A204.1 (cell line): ENCODE data around the gene LBH.

Source experiments
- FAIRE-seq: peaks from 2 replicates; lab custom pipeline; 2012; peaks lifted over from hg19 to GRCh38; lab: Jason Lieb, UNC

LBH gene

DNA sequence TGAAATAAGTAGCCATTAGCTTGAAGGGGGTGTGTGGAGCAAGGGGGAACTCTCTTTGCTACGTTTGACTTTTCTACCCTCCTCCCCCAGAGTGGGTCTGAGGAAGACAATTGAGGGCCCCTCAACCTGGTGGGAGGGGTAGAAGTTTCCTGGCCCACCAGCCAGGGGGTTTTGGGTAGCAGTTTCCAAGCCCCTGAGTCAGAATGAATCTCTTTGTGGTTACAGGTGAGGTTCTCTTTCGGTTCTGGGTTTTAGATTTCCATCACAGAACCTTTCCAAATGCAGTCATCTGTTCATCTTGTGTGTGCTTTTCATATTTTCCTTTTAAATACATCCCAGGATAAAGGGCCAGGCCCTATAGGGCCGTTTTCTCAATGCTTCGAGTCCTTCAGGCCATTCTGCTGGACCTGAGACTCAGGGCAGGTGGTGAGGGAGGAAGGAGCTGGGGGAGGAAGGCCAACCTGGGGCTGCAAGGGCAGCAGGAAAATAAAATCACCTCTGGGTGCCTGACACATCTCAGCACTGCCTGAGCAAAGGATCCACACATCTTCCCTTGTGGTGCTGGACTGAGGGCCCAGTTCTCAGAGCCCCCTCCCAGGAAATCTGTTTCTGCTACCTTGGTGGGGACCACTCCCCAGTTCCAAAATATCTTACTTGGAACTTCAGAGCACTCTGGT, 4.7 kb downstream of the LBH start:
- FAIRE-seq = no peak

DNA sequence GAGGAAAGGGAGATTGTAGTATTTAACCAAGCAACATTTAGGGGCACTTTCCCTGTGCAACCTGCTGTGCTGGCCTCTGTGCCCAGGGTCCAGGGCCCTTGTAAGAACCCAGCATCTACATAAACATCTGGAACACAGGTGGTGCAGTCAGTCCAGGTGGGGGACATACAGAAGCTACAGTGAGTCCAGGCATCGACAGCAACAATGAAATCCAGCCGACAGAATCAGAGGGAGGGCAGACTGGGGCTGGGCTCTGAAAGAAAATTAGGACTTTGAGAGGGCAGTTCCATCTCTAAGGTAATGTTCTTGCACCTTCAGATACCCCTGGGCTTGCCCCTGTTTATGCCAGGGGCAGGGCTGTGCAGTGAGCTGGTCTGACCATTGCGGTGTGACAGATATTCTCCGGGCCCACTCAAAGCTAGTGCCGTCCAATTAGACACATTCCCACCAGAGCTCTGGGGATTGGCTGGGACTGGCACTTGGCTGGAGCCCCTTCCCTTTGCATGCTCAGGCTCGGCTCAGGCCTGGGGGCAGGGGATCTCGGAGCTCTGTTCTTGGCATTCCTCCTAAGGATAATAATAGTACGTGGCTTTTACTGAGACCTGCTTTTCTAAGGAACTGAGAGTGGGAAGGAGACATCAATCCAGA, 5.4 kb downstream of the LBH start:
- FAIRE-seq = no peak

DNA sequence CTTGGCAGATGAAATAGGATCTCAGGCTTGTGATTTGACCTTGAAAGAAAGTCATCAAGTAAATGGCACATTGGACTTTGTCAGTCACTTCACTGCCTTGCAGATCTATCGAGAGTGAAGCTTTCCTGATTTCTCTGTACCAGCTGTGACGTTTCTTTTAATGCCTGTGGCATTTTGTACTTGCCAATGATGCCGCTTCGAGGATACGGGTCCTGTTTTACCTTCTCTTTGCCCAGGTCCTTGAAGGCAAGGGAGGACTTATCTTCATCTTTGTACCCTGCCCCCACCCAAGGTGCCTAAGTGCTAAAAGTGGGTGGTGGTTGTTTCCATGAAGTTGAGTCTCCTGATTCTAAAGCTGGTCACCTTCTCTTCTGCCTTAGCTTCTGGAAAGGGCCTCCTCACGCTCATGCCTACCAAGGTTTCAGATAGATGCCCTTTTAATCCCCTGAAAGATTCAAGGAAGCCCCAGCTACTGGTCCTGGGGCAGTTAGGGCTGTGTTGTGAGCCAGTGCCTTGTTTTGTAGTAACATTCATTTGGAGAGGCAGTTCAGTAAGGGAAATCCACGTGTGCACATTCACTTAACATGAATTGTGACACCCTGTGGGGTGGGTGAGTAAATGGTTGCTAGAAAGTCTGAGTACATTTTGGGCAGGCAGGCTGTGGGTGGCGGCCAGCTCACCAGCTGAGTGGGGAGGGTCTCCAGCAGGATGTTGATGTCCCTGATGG, 6.1 kb downstream of the LBH start:
- FAIRE-seq = no peak

DNA sequence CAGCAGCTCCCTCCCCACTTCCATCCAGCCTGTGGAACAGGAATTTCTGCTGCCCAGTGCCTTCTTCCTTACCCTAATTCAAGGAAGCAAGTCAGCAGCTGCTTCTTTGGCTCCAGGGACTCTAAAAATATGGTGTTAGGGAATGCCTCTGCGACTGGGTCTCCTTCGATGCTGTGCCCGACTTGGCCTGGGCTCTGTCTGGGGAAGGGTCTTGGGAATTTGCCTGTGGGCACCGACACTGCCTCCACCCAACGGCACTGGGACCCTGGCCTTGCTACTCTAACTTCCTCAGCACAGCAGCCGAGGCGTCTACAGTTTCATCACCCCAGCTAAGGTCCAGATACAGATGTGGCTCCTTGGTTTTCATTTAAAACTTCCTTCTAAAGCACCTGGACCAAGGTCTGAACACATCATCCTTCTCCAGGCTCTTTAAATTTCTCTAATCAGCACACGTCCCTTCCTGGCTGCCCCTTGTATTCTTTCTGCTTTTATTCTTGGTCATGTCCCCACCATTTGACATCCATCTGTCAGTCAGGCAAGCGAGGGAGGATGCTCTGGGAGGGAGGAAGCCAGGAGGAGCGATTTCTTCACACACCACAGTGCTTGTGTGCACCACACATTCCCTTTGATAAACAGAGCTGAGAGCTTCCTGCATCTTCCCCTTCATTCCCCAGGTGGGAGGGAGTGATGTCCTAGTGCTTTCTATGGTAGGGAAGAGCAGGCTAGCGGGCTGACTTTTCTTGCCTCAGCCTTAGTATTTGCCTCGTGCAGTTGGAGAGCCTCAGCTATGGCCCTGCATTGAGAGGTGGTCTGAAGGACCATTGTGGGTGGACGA, 6.8 kb downstream of the LBH start:
- no peak for FAIRE-seq

DNA sequence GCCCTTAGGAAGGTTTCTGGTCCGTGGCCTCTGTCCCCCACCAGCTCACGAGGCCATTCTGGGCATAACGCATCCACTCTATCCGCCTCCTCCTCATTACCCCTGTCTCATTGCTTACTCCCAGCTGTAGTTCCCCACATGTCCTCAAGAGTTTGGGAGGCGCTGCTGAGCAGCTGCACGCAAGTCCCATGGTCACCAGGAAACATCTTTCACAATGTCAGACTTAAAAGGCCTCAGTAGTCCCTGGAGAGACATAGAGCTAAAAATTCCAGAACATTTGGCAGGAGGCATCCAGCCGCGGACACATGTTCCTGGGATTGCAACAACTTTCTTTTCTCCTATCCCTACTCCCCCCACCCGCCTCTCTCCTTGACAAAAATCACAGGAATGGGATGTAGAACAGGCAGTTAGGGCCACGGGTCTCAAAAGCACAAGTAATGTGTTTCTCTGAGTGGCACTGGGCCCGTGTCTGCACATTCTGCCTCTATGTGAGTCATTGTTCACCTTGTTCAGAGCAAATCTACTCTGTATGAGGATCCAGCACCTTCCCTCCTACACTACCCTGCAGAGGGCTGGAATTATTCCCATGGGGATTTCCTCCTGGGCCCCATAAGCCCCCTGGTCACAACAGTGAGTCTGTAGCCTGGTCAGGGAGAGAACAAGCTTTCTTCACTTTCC, 8.1 kb downstream of the LBH start:
- no peak for FAIRE-seq

DNA sequence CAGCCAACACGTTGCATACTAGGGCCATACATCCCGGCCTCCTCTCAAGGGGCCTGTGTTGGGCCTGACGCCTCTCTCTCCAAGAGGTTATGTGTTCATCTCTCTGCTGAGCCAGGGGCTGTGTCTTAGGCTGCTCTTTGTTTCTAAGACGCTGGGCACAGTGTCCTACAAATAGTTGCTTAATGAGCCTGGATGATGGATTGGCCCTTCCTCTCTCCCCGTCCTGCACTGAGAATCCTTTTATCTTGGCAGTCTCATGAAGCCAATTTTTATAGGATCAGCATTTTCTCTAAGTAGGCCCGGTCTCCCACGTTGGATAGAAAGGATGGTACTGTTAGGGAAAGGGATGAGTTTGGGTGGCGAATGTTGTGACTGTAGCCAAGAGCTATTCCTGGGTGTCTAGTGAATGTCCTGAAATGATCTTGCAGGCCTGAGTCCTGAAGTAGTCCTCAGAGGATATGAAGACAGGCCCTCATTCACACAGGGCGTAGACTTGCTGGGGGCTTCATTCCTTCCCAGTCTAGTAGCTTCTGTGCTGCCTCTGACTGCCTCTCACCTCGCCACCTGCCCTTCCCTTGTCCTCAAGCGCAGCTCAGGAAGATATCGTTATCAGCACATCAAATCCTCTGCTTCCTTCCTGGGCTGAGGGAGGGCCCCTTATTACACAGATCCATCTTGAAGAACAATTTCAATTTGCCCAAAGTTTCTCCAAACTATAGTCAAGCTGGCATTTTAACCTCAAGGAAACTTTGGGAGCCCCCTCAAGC, 8.8 kb downstream of the LBH start:
- no peak for FAIRE-seq

DNA sequence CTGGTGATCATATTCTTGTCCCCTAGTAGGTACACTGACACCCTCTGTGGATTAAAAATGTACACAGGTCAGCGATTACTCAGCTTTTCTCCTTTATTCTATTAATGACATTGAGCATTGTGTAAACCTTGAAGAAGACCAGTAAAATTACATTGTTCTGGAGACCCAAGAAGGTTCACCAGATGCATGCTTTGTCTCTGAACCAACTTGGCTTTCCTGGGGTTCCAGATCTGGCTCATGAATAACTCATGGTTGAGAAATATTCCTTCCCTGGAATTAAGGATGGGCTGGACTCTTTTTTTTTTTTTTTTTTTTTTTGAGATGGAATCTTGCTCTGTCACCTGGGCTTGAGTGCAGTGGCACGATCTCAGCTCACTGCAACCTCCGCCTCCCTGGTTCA, 11.9 kb downstream of the LBH start:
- FAIRE-seq = no peak

DNA sequence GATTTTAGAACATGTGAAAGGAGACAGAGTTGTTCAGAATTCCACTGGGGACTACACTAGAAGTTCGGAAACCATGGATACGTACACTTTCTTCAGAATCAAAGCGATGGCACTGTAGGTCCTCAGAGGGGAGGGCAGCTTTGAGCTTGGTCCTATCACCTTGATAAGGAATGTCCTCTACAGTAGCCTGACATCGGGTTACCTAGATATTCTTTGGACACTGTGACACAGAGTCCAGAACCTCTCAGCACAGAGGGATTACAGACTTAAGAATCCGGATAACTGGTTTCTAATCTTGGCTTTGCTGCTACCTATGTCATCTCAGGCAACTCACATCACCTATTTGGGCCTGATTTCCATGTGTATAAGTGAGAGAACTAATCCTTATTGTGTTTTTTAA, 14.0 kb downstream of the LBH start:
- no peak for FAIRE-seq

DNA sequence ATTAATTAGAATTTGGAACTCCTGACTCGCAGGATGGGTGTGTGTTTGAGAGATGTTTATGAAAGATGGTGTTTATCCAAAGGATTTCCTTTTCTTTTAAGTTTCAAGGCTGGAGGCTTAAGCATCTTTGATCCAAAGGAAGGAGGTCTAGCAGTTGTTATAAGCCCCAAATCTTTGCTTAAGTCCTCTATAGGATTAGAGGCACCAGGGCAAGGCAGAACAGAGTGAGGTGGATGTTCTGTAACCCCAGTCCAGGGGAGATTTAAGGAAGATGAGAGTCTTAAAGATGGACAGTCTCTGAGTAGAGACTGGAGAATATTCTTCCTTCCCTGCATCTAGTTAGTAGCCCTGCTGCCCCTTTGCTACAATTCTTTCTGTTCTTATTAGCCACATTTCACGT, 17.5 kb downstream of the LBH start:
- no peak for FAIRE-seq

DNA sequence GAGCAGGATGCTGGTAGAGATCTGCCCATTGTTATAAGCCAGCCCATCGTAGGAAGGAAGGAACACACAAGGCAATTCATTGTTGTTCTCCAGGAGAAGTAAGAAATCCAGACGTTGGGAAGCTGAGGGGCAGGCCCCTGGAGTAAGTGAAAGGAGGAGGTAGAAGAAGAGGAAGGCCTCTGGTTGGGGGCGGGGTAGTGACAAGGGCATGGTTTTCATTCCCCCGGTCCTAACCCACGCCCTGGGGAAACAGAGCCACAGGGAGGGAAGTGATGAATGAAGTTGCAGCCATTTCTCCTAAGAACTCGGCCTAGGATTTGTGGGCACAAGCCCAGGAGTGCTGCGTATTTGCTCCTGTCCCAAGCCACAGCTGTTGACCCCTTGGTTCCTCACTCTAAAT, 18.0 kb downstream of the LBH start:
- no peak for FAIRE-seq

DNA sequence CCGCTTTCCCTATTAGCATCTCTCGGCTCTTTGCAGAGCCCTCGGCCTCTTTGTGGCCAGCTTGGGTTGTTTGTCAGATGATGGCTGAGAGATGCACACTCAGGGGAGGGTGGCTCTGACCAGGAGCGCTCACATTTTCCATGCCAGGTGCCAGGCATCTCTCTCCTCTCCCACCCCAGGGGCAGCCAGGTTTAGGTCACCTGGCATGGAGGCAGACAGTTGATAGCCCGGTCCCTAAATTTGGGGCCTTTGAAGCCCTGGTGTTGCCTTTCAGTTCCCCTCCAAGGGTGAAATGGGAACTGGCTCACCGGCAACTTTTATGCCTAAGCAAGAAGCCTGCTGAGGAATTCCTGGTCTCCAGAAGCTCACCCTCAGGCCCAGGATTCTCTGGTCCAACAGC, 19.1 kb downstream of the LBH start:
- FAIRE-seq = no peak

DNA sequence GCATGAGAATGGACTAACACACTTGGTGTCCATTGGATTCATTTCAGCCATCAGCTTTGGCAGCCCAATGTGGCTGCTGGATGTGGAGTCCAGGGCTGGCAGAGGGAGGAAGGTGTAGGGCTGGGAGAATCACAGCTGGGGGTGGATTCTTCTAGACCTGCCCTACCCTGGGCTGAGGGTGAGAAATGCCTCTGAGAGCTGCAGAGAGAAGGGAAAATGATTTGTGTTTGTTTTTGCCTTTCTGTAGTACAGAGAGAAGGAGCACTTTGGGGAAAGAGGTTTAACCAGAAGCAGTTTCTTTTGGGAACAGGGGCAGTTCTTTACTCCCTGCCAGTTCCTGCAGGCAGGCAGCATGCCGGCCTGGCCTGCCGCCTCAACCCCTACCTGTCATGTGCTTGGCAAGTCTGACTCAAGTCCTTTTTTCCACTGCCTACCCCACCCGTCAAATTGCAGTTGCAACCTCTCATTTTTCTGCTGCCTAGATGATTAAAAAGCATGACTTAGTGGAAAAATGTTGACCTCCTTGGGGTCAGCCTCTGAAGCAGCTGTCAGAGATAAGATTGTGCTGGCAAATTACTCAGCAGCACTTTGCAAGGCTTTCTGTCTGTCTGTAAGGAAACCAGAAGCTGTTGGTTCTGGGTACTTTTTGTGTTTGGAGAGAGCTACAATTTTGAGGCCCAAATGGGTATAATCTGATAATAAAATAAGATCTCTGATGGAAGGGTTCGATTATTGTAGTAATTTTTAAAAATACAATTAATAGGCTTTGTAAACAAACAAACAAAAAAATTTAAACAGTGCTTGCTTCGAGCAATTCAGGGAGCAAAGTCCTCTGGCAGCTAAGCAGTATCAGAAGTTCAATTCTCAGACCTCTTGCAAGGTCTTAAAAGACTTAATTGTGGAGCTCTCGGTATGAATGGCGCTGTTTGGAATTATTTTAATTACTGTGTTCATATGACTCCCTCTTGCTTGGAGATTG, 21.7 kb downstream of the LBH start:
- no peak for FAIRE-seq

DNA sequence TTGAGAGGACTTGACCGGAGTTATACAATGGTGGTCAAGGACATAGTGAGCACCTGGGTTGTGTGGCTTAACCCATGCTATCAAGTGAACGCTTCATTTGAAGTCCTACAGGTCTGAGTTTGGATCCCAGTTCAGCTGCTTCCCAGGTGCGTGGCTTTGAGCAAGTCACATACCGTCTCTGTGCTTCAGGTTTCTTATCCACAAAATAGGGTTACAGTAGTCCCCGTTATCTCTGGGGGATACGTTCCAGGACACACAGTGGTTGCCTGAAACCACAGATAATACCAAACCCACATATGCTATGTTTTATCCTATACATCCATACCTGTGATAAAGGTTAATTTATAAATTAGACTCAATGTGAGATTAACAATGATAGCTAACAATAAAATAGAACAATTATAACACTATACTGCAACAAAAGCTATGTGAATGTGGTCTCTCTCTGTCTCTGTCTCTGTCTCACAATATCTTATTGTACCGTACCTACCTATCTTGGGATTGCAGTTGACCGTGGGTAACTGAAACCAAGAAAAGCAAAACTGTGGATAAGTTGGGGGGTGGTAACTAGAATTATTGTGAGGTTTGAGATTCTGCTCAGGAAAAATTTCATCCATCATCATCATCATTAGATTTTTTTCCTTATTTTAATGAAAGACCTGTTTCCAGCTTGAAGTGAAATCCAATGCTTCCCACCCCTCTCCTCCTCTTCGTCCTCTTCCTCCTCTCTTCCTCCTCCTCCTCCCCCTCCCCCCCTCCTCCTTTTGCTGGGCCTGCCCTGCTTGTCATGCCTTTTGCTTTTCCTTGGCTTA, 22.7 kb downstream of the LBH start:
- no peak for FAIRE-seq

DNA sequence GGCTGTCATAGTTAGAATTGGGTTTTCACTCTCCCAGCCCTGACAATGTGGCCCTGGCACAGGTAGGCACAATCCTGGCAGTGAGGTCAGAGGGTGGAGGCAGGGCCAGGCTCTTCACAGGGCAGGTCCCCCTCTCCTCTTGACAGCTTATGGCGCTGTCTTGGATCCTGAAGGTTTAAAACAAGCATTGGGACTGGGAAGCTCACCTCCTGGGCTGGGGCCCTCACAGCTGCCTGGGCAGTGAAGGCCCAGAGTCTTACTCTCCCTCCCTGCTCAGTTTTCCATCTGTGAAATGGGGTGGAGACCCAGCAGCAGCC, 23.3 kb downstream of the LBH start:
- FAIRE-seq = no peak

DNA sequence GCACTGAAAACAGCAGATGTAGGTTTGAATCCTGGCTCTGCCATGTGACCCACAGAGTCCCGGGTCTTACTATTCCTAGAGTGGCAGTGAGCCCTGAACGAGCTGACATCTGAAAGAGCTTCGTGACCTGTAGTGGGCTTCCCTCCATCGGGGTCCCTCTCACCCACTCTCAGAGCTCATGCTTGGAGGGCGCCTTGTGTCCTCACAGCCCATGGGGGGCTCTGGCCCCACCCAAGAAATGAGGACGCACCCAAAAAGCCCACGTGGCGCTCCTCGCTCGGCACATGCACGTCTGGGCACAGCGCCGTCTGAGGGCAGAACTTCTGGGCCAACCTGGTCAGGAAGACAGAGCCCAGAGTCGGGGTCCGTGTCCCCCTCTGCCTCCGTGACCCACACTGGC, 23.7 kb downstream of the LBH start:
- FAIRE-seq = no peak

DNA sequence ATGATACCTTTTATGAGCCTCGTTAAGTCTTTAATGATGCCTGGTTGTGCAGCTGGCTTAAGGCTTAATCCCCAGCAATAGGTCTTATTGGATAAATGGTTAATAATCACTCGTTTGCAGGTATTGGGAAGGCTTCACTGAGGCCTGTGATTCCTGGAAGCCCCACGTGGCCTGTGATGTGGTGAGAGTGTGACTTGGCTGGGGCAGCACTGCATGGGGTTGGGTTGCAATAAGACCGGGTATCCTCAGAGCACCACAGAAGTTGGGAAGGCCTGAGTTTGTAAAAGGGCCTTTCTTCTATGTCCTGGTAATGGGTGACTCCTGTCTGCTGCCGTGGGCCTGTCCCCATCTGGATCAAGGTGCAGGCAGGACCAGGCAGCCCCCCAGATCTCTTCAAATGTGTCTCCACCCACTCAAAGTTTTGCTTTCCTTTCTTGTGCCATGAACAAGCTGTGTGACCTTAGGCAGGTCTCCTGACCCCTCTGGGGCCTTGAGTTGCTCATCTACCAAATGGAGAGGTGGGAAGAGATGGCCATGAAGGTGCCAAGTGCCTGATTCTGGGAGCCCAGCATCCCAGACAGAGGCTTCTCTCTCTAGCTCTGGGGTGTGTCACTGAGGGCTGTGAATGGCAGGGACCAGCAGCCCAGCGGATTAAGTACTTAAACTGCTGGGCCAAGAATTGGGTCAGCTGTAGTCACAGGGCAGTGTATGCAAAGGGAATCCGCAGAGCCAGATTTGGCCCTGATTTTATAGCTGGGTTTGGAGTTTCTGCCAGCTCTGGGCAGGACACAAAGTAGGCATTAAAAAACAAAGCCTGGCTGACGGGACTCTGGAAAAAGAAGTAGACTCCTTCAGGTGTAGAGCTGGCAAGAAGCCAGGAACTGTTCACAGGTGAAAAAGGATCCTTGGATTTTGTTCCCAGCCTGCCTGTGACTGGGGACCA, 24.4 kb downstream of the LBH start:
- no peak for FAIRE-seq

DNA sequence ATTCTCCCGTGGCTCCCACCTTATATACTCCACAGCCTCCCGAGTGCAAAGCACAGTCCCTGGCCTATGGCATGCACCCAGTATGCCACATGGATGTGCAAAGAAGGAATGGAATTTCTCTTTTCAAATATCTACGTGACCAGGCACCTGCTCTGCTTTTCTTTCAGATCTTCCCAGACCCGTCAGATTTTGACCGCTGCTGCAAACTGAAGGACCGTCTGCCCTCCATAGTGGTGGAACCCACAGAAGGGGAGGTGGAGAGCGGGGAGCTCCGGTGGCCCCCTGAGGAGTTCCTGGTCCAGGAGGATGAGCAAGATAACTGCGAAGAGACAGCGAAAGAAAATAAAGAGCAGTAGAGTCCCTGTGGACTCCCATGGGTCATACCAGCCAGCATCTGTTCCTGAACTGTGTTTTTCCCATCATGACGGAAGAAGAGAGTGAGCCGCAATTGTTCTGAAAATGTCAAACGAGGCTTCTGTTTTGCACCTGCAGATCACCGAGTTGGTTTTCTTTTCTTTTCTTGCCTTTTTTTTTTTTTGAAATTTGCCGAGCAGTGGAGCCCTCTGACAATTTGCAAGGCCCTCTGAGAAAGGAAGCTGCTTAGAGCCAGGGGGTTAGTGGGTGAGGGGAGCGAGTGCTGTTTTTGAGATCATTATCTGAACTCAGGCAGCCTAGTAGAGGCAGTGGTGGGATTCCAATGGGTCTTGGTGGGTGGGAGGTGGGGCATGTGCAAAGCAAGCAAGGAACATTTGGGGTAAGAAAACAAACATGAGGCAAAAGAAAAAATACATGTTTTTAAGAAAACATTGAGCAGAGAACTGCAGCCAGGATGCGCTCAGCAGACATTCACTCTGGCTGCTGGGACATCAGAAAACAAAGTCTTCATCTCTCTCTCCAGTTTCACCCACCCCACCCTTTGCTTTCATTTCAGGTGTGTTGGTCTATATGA, 26.2 kb downstream of the LBH start:
- no peak for FAIRE-seq
